A673 (cell line): ENCODE results near the gene ATP10A.

ENCODE experiments used
- EZH2 ChIP-seq: fragments of 200-600 bp; sonication (generic); IDR thresholded peaks from 2 replicates; pipeline ENCODE4 v1.6.1; 2017; ENCODE audit warnings: borderline replicate concordance, low read depth, mild to moderate bottlenecking, mixed read lengths, antibody characterized with exemption, low read length; ENCODE audit not compliant: poor library complexity, severe bottlenecking
- TF ChIP-seq, protein P1 (sequence below): fragments of 300-800, 200-600 bp; sonication (generic); conservative IDR thresholded peaks from 2 replicates; pipeline ENCODE4 v1.5.1; 2017; ENCODE audit warnings: low read depth, mild to moderate bottlenecking, antibody characterized with exemption, low read length, moderate library complexity, mixed read lengths

GRCh38 chr15:25771338-25771706, 91.8 kb downstream of the ATP10A start:
- TF ChIP-seq EZH2: no peak
- TF ChIP-seq, protein P1, sequence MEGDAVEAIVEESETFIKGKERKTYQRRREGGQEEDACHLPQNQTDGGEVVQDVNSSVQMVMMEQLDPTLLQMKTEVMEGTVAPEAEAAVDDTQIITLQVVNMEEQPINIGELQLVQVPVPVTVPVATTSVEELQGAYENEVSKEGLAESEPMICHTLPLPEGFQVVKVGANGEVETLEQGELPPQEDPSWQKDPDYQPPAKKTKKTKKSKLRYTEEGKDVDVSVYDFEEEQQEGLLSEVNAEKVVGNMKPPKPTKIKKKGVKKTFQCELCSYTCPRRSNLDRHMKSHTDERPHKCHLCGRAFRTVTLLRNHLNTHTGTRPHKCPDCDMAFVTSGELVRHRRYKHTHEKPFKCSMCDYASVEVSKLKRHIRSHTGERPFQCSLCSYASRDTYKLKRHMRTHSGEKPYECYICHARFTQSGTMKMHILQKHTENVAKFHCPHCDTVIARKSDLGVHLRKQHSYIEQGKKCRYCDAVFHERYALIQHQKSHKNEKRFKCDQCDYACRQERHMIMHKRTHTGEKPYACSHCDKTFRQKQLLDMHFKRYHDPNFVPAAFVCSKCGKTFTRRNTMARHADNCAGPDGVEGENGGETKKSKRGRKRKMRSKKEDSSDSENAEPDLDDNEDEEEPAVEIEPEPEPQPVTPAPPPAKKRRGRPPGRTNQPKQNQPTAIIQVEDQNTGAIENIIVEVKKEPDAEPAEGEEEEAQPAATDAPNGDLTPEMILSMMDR: no peak
